HepG2 (cell line): Measurements from ENCODE around the gene NOM1. TPM values are rescaled to one million over a fixed set of nuclear protein-coding genes. Genes with fewer than 3 reads are reported as not detected.

Experiments used
- ARNTL ChIP-seq: sonication (generic); formaldehyde crosslinking; IDR thresholded peaks from 2 replicates; pipeline ENCODE4 v1.4.0; 2020; ENCODE audit warnings: mild to moderate bottlenecking, missing genetic modification reagents
- ATF7-NPFF ChIP-seq: sonication (generic); formaldehyde crosslinking; IDR thresholded peaks from 2 replicates; pipeline ENCODE4 v1.8.1; 2023; ENCODE audit warnings: mild to moderate bottlenecking, low read depth, missing genetic modification reagents, moderate library complexity
- ELF1 ChIP-seq: sonication (generic); formaldehyde crosslinking; IDR thresholded peaks from 2 replicates; pipeline ENCODE4 v1.4.0; 2020; ENCODE audit warnings: missing genetic modification reagents
- FOSL2 ChIP-seq: sonication (generic); formaldehyde crosslinking; IDR thresholded peaks from 2 replicates; pipeline ENCODE4 v1.4.0; 2020; ENCODE audit warnings: missing genetic modification reagents
- HDAC1 ChIP-seq: sonication (generic); formaldehyde crosslinking; IDR thresholded peaks from 2 replicates; pipeline ENCODE4 v1.5.1; 2020; ENCODE audit warnings: mild to moderate bottlenecking, missing genetic modification reagents
- HOXD1 ChIP-seq: sonication (generic); formaldehyde crosslinking; IDR thresholded peaks from 2 replicates; pipeline ENCODE4 v1.5.0; 2020; ENCODE audit warnings: missing genetic modification reagents
- KDM4B ChIP-seq: sonication (generic); formaldehyde crosslinking; IDR thresholded peaks from 2 replicates; pipeline ENCODE4 v1.4.0; 2020; ENCODE audit warnings: missing genetic modification reagents
- LCORL ChIP-seq, 2 experiments: fragments of 450-650 bp in 1 of 2; sonication (generic) in 1 of 2; formaldehyde crosslinking in 1 of 2; IDR thresholded peaks; 2 replicates each; pipeline versions ENCODE4 v1.5.0 to v1.6.1; 2017 to 2020; ENCODE audit warnings: antibody characterized with exemption in 1 of 2, missing genetic modification reagents in 1 of 2
- SP5 ChIP-seq: IDR thresholded peaks from 2 replicates; pipeline ENCODE4 v1.6.1; 2016; ENCODE audit warnings: low read depth, borderline replicate concordance
- TGIF2 ChIP-seq: IDR thresholded peaks from 2 replicates; pipeline ENCODE4 v1.6.1; 2016; ENCODE audit warnings: control low read depth, missing compliant biosample characterization
- ZIK1 ChIP-seq: sonication (generic); formaldehyde crosslinking; IDR thresholded peaks from 2 replicates; pipeline ENCODE4 v1.5.0; 2020; ENCODE audit warnings: mild to moderate bottlenecking, low read depth, missing genetic modification reagents, borderline replicate concordance
- ZNF12 ChIP-seq: sonication (generic); formaldehyde crosslinking; IDR thresholded peaks from 2 replicates; pipeline ENCODE4 v1.5.0; 2020; ENCODE audit warnings: missing genetic modification reagents
- ZNF546 ChIP-seq: sonication (generic); formaldehyde crosslinking; conservative IDR thresholded peaks from 2 replicates; pipeline ENCODE4 v1.8.1; 2023; ENCODE audit warnings: mild to moderate bottlenecking, missing genetic modification reagents
- ZNF564 ChIP-seq: sonication (generic); formaldehyde crosslinking; IDR thresholded peaks from 2 replicates; pipeline ENCODE4 v1.8.1; 2023; ENCODE audit warnings: mild to moderate bottlenecking, missing genetic modification reagents
- ZNF678 ChIP-seq: sonication (generic); formaldehyde crosslinking; IDR thresholded peaks from 2 replicates; pipeline ENCODE4 v1.4.0; 2020; ENCODE audit warnings: mild to moderate bottlenecking, missing genetic modification reagents
- ZNF740 ChIP-seq: sonication (generic); formaldehyde crosslinking; IDR thresholded peaks from 2 replicates; pipeline ENCODE4 v1.4.0; 2020; ENCODE audit warnings: missing genetic modification reagents
- ZNF781 ChIP-seq: sonication (generic); formaldehyde crosslinking; IDR thresholded peaks from 2 replicates; pipeline ENCODE4 v1.5.1; 2020; ENCODE audit warnings: borderline replicate concordance, mild to moderate bottlenecking, missing genetic modification reagents; ENCODE audit errors: not compliant biosample characterization
- ZSCAN25 ChIP-seq: sonication (generic); formaldehyde crosslinking; IDR thresholded peaks from 2 replicates; pipeline ENCODE4 v1.8.0; 2022; ENCODE audit warnings: mild to moderate bottlenecking, missing genetic modification reagents
- polyA plus RNA-seq, 8 experiments: library from polyadenylated mRNA; depleted of rRNA in 3 of 8; stranded (reverse) in 7 of 8; unstranded in 1 of 8; fragments of >200 nt; fragmentation: Illumina TruSeq in 4 of 8; extraction: Trizol in 4 of 8; gene quantifications; 2 replicates each; pipeline versions ENCODE4 v1.2.1 to v1.2.3, GENCODE V29; 2011 to 2016; ENCODE audit warnings: low read depth in 4 of 8, missing spikeins in 1 of 8, mixed read lengths in 1 of 8; ENCODE audit not compliant: insufficient read depth in 1 of 8
- total RNA-seq, 5 experiments: library from RNA; depleted of rRNA; stranded (reverse); fragments of >200 nt; fragmentation: Illumina TruSeq; extraction: Trizol; gene quantifications; 2 replicates each; pipeline ENCODE4 v1.2.3, GENCODE V29; 2016; ENCODE audit warnings: low read depth in 1 of 5
- TF ChIP-seq, protein P1 (sequence below), 2 experiments: fragments of 450-650 bp in 1 of 2; sonication (generic) in 1 of 2; formaldehyde crosslinking; IDR thresholded peaks; 2 replicates each; pipeline versions ENCODE4 v1.5.0 to v1.8.0; 2020 to 2022; ENCODE audit warnings: mild to moderate bottlenecking in 1 of 2, missing genetic modification reagents in 1 of 2
- TF ChIP-seq, protein P2 (sequence below): sonication (generic); formaldehyde crosslinking; IDR thresholded peaks from 2 replicates; pipeline ENCODE4 v1.4.0; 2020; ENCODE audit warnings: low read depth, missing genetic modification reagents
- TF ChIP-seq, protein P3 (sequence below): sonication (generic); formaldehyde crosslinking; IDR thresholded peaks from 2 replicates; pipeline ENCODE4 v1.5.1; 2020; ENCODE audit warnings: mild to moderate bottlenecking, missing genetic modification reagents

Gene NOM1
- total and polyA plus RNA-seq, 2 of the 13 experiments (the other 11 are each of a cell fraction or from before 2014, with no cell fraction given), result 14.2 to 26.2 TPM

- TF ChIP-seq ZSCAN25 (CRISPR knock-in tag) (peak; percentile 84; the same call in 1 of the 2 replicates), TGIF2 (peak; percentile 49), ZIK1 (CRISPR knock-in tag) (no peak), ARNTL (CRISPR knock-in tag) (0 out of 2 replicates have a peak, but pooled peaks have one; percentile 61), FOSL2 (peak; percentile 72), HOXD1 (CRISPR knock-in tag) (peak; percentile 99), SP5 (peak; percentile 93), LCORL (IDR thresholded peaks at IDR 0.05) (no peak), LCORL (CRISPR knock-in tag; IDR thresholded peaks at IDR 0.05) (peak; percentile 76), ZNF546 (CRISPR knock-in tag) (0 out of 2 replicates have a peak, but pooled peaks have one; percentile 52), KDM4B (peak; percentile 14; the same call in 1 of the 2 replicates), ZNF740 (CRISPR knock-in tag) (0 out of 2 replicates have a peak, but pooled peaks have one; percentile 64), ATF7-NPFF (no peak), ZNF678 (0 out of 2 replicates have a peak, but pooled peaks have one; percentile 15), ZNF564 (peak; percentile 60; the same call in 1 of the 2 replicates), HDAC1 (CRISPR knock-in tag) (peak; percentile 61), ELF1 (CRISPR knock-in tag) (no peak; the same call in 1 of the 2 replicates), ZNF12 (no peak), ZNF781 (CRISPR knock-in tag) (peak; percentile 6)
- TF ChIP-seq, protein P1, sequence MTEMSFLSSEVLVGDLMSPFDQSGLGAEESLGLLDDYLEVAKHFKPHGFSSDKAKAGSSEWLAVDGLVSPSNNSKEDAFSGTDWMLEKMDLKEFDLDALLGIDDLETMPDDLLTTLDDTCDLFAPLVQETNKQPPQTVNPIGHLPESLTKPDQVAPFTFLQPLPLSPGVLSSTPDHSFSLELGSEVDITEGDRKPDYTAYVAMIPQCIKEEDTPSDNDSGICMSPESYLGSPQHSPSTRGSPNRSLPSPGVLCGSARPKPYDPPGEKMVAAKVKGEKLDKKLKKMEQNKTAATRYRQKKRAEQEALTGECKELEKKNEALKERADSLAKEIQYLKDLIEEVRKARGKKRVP (CRISPR knock-in tag; IDR thresholded peaks at IDR 0.05), result peak in 1 of 2 experiments; percentile 89; a peak in 2 of 4 replicates
- TF ChIP-seq, protein P2, sequence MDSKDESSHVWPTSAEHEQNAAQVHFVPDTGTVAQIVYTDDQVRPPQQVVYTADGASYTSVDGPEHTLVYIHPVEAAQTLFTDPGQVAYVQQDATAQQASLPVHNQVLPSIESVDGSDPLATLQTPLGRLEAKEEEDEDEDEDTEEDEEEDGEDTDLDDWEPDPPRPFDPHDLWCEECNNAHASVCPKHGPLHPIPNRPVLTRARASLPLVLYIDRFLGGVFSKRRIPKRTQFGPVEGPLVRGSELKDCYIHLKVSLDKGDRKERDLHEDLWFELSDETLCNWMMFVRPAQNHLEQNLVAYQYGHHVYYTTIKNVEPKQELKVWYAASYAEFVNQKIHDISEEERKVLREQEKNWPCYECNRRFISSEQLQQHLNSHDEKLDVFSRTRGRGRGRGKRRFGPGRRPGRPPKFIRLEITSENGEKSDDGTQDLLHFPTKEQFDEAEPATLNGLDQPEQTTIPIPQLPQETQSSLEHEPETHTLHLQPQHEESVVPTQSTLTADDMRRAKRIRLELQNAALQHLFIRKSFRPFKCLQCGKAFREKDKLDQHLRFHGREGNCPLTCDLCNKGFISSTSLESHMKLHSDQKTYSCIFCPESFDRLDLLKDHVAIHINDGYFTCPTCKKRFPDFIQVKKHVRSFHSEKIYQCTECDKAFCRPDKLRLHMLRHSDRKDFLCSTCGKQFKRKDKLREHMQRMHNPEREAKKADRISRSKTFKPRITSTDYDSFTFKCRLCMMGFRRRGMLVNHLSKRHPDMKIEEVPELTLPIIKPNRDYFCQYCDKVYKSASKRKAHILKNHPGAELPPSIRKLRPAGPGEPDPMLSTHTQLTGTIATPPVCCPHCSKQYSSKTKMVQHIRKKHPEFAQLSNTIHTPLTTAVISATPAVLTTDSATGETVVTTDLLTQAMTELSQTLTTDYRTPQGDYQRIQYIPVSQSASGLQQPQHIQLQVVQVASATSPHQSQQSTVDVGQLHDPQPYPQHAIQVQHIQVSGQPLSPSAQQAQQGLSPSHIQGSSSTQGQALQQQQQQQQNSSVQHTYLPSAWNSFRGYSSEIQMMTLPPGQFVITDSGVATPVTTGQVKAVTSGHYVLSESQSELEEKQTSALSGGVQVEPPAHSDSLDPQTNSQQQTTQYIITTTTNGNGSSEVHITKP (CRISPR knock-in tag), result peak; percentile 69; the same call in 1 of the 2 replicates
- TF ChIP-seq, protein P3, sequence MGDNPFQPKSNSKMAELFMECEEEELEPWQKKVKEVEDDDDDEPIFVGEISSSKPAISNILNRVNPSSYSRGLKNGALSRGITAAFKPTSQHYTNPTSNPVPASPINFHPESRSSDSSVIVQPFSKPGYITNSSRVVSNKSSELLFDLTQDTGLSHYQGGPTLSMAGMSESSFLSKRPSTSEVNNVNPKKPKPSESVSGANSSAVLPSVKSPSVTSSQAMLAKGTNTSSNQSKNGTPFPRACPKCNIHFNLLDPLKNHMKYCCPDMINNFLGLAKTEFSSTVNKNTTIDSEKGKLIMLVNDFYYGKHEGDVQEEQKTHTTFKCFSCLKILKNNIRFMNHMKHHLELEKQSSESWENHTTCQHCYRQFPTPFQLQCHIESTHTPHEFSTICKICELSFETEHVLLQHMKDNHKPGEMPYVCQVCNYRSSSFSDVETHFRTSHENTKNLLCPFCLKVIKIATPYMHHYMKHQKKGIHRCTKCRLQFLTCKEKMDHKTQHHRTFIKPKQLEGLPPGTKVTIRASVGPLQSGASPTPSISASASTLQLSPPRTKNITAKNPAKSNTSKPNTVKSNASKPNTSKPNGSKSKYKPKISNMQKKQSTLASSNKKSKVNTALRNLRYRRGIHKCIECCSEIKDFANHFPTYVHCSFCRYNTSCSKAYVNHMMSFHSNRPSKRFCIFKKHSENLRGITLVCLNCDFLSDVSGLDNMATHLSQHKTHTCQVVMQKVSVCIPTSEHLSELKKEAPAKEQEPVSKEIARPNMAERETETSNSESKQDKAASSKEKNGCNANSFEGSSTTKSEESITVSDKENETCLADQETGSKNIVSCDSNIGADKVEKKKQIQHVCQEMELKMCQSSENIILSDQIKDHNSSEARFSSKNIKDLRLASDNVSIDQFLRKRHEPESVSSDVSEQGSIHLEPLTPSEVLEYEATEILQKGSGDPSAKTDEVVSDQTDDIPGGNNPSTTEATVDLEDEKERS (CRISPR knock-in tag), result peak; percentile 75; the same call in 1 of the 2 replicates
These were observed 39.1 kb downstream of the NOM1 start (continued) for GRCh38 chr7:156988343-156989185.
